ENCODE results near the gene EIF2B5. TPM values are rescaled to one million over a fixed set of nuclear protein-coding genes. Genes with fewer than 3 reads are reported as not detected.

Gene EIF2B5
- total and polyA plus RNA-seq, 9 of the 15 experiments (the other 6 are each of a cell fraction or from before 2014, with no cell fraction given): 19.1 to 92.4 (median 74.0) TPM

DNA sequence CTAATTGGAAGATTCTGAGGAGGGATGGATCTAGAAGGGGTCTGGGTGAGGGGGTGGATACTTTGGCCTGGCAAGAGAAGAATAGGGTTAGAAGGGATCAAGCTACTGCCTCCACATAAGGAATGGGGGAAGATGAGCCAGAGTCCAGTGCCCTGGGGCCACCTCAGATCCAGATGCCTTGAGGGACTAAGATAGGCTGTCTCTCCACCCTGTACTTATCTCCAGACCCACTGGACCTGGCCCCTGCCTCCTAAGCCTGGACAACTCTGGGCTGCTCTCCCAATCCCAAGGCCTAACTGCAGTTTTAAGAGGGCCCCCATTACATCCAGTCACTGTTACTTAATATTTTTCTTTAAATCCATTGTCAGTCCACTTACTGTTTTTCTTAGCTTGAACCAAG lies 22.0 kb downstream of the EIF2B5 start:
- peak; percentile 74 for FAIRE-seq
- TSS peak; percentile 48 for BruUV-seq (replicated peaks)
- DNase-seq (ENCODE audit: extremely low read depth in 1 of 4, low spot score in 3 of 4): peak; percentile 44 to 70 (median 52)
- H3K27me3 ChIP-seq (ENCODE audit: control insufficient read depth in 2 of 2, insufficient read depth in 2 of 2, low read length in 2 of 2): no peaks in the 10 kb centered on the region
- H3K4me1 ChIP-seq (replicated peaks in 1 of 2; ENCODE audit: control insufficient read depth in 2 of 2, insufficient read depth in 2 of 2, low read length in 2 of 2): peaks cover 29 to 30% of the 10 kb centered on the region in 2 experiments; a peak in 4 of 5 replicates
- intact Hi-C loops (cut with micrococcal nuclease): no loop called here
- H4K20me1 ChIP-seq (replicated peaks; ENCODE audit: control insufficient read depth, insufficient read depth, low read length): no peaks in the 10 kb centered on the region; the same call in 1 of the 2 replicates
- ChIA-PET POLR2A (interaction anchor here (0.7 to 4.2 kb wide), 6 partner anchors 11 to 35 kb away, joined by 3 to 27 read pairs (median 4); no protein-coding TSS in a partner anchor), CTCF (ENCODE audit: low intra/inter-chr PET ratio) (no interaction called here)
- in situ Hi-C loops (cut with MboI): no loop called here
- peak overlapping the region; percentile 78 to 98; a peak in 3 of 4 replicates for H3K9ac ChIP-seq (ENCODE audit: insufficient read depth in 1 of 2, low read depth in 2 of 2, low read length in 2 of 2)
- peak; percentile 32 for ATAC-seq
- H3K9me3 ChIP-seq (replicated peaks; ENCODE audit: control insufficient read depth, insufficient read depth, low read depth, low read length): no peaks in the 10 kb centered on the region
- H3K36me3 ChIP-seq (ENCODE audit: control insufficient read depth, insufficient read depth, low read length): peaks cover 9% of the 10 kb centered on the region; the same call in 1 of the 3 replicates
- peak overlapping the region; percentile 71 for H3K4me3 ChIP-seq
- H2AFZ ChIP-seq (ENCODE audit: low read depth, low read length): no peak overlapping the region
- peaks cover 54% of the 10 kb centered on the region for H3K79me2 ChIP-seq (ENCODE audit: control insufficient read depth, insufficient read depth, low read length)
- peak overlapping the region; percentile 88 for H3K27ac ChIP-seq (ENCODE audit: extremely low read depth, low read depth, low read length)
- TF ChIP-seq MAZ (CRISPR knock-in tag; conservative IDR thresholded peaks at IDR 0.05 in 1 of 2, IDR thresholded peaks at IDR 0.05 in 1 of 2): 0 out of 4 replicates have a peak, but pooled peaks of 1 of the 2 experiments have one; percentile 15
- 0 out of 4 replicates have a peak, but pooled peaks of 1 of the 2 experiments have one; percentile 30 for TF ChIP-seq RCOR1 (IDR thresholded peaks at IDR 0.05; ENCODE audit: borderline replicate concordance in 1 of 2, low read depth in 2 of 2, low read length in 2 of 2)
- TF ChIP-seq CREM (IDR thresholded peaks at IDR 0.05; ENCODE audit: low read depth): no peak
- 0 out of 2 replicates have a peak, but pooled peaks have one; percentile 10 for TF ChIP-seq CBFA2T3 (IDR thresholded peaks at IDR 0.05)
- 0 out of 2 replicates have a peak, but pooled peaks have one; percentile 26 for TF ChIP-seq MECOM (CRISPR knock-in tag; IDR thresholded peaks at IDR 0.05)
- H3K4me2 ChIP-seq (ENCODE audit: insufficient read depth, low read length): peak overlapping the region; percentile 95
- no peaks in the 10 kb centered on the region for H3K9me1 ChIP-seq (ENCODE audit: control insufficient read depth, insufficient read depth, low read length)

DNA sequence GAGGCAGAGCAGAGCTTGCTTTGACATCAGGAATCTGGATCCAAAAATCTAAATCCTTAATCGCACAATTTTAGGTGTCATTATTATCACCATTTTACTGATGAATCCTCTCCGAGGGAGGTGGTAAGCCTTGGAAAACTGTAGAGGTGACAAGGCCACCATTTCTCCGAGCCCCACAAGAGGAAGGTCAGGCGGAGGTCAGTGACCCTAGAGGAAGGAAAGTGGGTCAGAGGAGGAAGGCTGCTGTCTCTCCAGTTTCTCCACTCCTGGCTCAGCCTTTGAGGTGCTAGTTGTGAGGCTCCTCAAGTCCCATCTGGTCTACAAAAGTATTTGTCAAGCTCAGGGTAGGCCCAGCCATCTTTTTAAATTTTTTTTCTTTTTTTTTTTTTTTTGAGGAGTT lies 23.2 kb downstream of the EIF2B5 start:
- peak overlapping the region; percentile 8; the same call in 1 of the 3 replicates for H3K27ac ChIP-seq (ENCODE audit: extremely low read depth, low read depth, low read length)
- H3K9ac ChIP-seq (ENCODE audit: insufficient read depth in 1 of 2, low read depth in 2 of 2, low read length in 2 of 2): peak overlapping the region in 1 of 2 experiments; percentile 1; a peak in 1 of 4 replicates
- no TSS peak for BruUV-seq (replicated peaks)
- H4K20me1 ChIP-seq (replicated peaks; ENCODE audit: control insufficient read depth, insufficient read depth, low read length): no peaks in the 10 kb centered on the region; the same call in 1 of the 2 replicates
- no peak overlapping the region for H3K4me2 ChIP-seq (ENCODE audit: insufficient read depth, low read length)
- TF ChIP-seq RBM25 (IDR thresholded peaks at IDR 0.05; ENCODE audit: low read depth, low read length, severe bottlenecking) (peak; percentile 72), MYNN (IDR thresholded peaks at IDR 0.05) (no peak), MYNN (CRISPR knock-in tag; IDR thresholded peaks at IDR 0.05) (no peak)
- no peaks in the 10 kb centered on the region for H3K9me1 ChIP-seq (ENCODE audit: control insufficient read depth, insufficient read depth, low read length)
- POLR2A ChIA-PET: interaction anchor here (0.7 to 4.2 kb wide), 2 partner anchors 14 to 15 kb away, joined by 3 to 27 read pairs; no protein-coding TSS in a partner anchor
- CTCF ChIA-PET (ENCODE audit: low intra/inter-chr PET ratio): interaction anchor here (0.5 kb wide), 1 partner anchor 92 kb away, joined by 4 read pairs; no protein-coding TSS in a partner anchor
- ATAC-seq: no peak
- peaks cover 29 to 30% of the 10 kb centered on the region in 2 experiments; a peak in 4 of 5 replicates for H3K4me1 ChIP-seq (replicated peaks in 1 of 2; ENCODE audit: control insufficient read depth in 2 of 2, insufficient read depth in 2 of 2, low read length in 2 of 2)
- FAIRE-seq: no peak
- intact Hi-C loops (cut with micrococcal nuclease) (no loop called here), in situ Hi-C loops (cut with MboI) (no loop called here)
- DNase-seq (ENCODE audit: extremely low read depth in 1 of 4, low spot score in 3 of 4): no peak
- WGBS (ENCODE audit: insufficient coverage, low coverage, missing lambda C conversion rate): 77% methylated on average over 4 of the region's 4 CpGs
- H3K79me2 ChIP-seq (ENCODE audit: control insufficient read depth, insufficient read depth, low read length): peaks cover 55% of the 10 kb centered on the region
- no peak overlapping the region for H3K4me3 ChIP-seq
- peaks cover 20% of the 10 kb centered on the region; the same call in 1 of the 3 replicates for H3K36me3 ChIP-seq (ENCODE audit: control insufficient read depth, insufficient read depth, low read length)
- no peaks in the 10 kb centered on the region for H3K27me3 ChIP-seq (ENCODE audit: control insufficient read depth in 2 of 2, insufficient read depth in 2 of 2, low read length in 2 of 2)
- H2AFZ ChIP-seq (ENCODE audit: low read depth, low read length): no peak overlapping the region
- no peaks in the 10 kb centered on the region for H3K9me3 ChIP-seq (replicated peaks; ENCODE audit: control insufficient read depth, insufficient read depth, low read depth, low read length)
